Upper lobe of left lung (tissue), 6 donors: Measurements from ENCODE around the gene ZSWIM6. TPM values are rescaled to one million over a fixed set of nuclear protein-coding genes. Genes with fewer than 3 reads are reported as not detected.

Experiments
- ATAC-seq, 2 donors: fragments of 200-7000 bp; cut with Tn5 transposase; one replicate each; pipeline ENCODE4 v1.9.1; 2022; ENCODE audit warnings: mild to moderate bottlenecking in 2 of 2, moderate library complexity in 2 of 2; ENCODE audit not compliant: low FRiP score in 2 of 2
- DNase-seq, 2 donors: peaks; one replicate each; pipeline ENCODE4 v3.0.0-alpha.2; 2019 to 2020
- H3K27ac ChIP-seq, 4 donors: fragments of 200-600 bp; sonication (generic); one replicate each; pipeline ENCODE4 v1.5.1; 2016 to 2019
- H3K27me3 ChIP-seq, 4 donors: fragments of 200-600 bp; sonication (generic); one replicate each; pipeline ENCODE4 v1.5.1; 2017 to 2019
- H3K36me3 ChIP-seq, 4 donors: fragments of 200-600 bp; sonication (generic); one replicate each; pipeline ENCODE4 v1.5.1; 2016 to 2019
- H3K4me1 ChIP-seq, 4 donors: fragments of 200-600 bp; sonication (generic); one replicate each; pipeline ENCODE4 v1.5.1; 2018 to 2019
- H3K4me3 ChIP-seq, 4 donors: fragments of 200-600 bp; sonication (generic); one replicate each; pipeline ENCODE4 v1.5.1; 2017 to 2019; ENCODE audit warnings: mild to moderate bottlenecking in 2 of 4, moderate library complexity in 1 of 4
- H3K9me3 ChIP-seq, 4 donors: fragments of 200-600 bp; sonication (generic); one replicate each; pipeline ENCODE4 v1.5.1; 2018 to 2019
- CTCF ChIP-seq, 6 experiments: fragments of 450-650 bp in 4 of 6; fragments of 200-600 bp in 2 of 6; sonication (generic) in 2 of 6; IDR thresholded peaks; one replicate each; pipeline ENCODE4 v1.5.1; 2016 to 2019; ENCODE audit warnings: antibody characterized with exemption in 6 of 6
- EP300 ChIP-seq, 4 donors: sonication (generic); formaldehyde crosslinking; IDR thresholded peaks; one replicate each; pipeline ENCODE4 v1.5.1; 2017; ENCODE audit warnings: antibody characterized with exemption in 4 of 4, control low read depth in 2 of 4
- POLR2A ChIP-seq, 4 donors: fragments of 450-650 bp; IDR thresholded peaks; one replicate each; pipeline ENCODE4 v1.5.1; 2016 to 2017; ENCODE audit warnings: antibody characterized with exemption in 4 of 4, mild to moderate bottlenecking in 2 of 4
- POLR2AphosphoS5 ChIP-seq, 2 donors: sonication (generic); formaldehyde crosslinking; IDR thresholded peaks; one replicate each; pipeline ENCODE4 v1.5.1; 2017; ENCODE audit warnings: antibody characterized with exemption in 2 of 2
- WGBS, 2 donors: methylation state at CpG; one replicate each; pipeline ENCODE4 v1.1.5; 2017 to 2018; 5-methylcytosine and 5-hydroxymethylcytosine counted together
- total RNA-seq, 6 donors: library from RNA; depleted of rRNA in 4 of 6; stranded (reverse); fragments of >200 nt in 4 of 6; gene quantifications; one replicate each; pipeline versions ENCODE4 v1.1.0 to v1.2.1, GENCODE V29; 2016 to 2021
- donor health status: DM: no; HTN: no; CAD: no; lungs with moderate emphysema.
- donor health status: DM: no; HTN: yes; CAD: no; lungs with severe emphysema.

ZSWIM6 gene
- total RNA-seq, 6 donors from 2014 or later = 10.5 to 22.3 (median 15.7) TPM

DNA sequence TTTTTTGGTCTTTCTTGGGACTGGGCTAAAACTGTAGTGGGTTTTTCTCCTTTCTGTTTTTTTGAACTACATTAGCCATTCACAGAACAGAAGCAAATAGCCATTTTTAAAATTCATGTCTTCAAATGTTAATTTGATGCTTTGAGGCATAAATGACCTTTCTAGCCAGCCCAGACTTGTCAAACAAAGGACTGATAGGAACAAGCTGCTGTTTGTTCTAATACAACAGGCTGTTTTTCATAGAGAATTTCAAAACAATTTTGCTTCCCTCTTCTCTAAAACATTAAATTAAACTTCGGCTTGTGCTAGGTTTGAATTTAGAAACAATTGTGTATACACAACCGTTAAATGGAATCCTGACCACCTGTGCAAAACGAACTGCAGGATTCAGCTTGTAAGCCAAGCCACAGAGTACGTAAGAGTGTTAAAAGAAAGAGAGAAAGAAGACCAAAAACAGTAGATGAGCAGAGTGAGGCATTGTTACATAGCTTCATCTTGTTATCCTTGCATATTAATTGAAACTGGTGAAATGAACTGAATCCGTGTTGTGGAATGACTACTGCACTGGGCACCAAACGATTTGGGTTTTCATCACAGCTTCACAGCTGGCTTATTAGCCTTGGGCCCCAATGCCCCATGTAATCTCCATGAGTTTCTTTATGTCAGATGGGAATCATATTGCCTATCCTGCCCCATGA lies 100.0 kb downstream of the ZSWIM6 start:
- ATAC-seq (no peak), DNase-seq (no peak)
- TF ChIP-seq POLR2AphosphoS5 (IDR thresholded peaks at IDR 0.05) (no peak), POLR2A (IDR thresholded peaks at IDR 0.05) (no peak), CTCF (IDR thresholded peaks at IDR 0.05) (no peak), EP300 (IDR thresholded peaks at IDR 0.05) (no peak)
- no peaks in the 10 kb centered on the region for H3K36me3 ChIP-seq
- H3K9me3 ChIP-seq = no peaks in the 10 kb centered on the region
- no peaks in the 10 kb centered on the region for H3K27me3 ChIP-seq
- H3K4me1 ChIP-seq = peaks cover 0 to 18% (median 5%) of the 10 kb centered on the region in 4 donors
- H3K27ac ChIP-seq = no peak overlapping the region
- no peak overlapping the region for H3K4me3 ChIP-seq
- 56 to 73% methylated on average over 6 of the region's 6 CpGs for WGBS, 2 donors

DNA sequence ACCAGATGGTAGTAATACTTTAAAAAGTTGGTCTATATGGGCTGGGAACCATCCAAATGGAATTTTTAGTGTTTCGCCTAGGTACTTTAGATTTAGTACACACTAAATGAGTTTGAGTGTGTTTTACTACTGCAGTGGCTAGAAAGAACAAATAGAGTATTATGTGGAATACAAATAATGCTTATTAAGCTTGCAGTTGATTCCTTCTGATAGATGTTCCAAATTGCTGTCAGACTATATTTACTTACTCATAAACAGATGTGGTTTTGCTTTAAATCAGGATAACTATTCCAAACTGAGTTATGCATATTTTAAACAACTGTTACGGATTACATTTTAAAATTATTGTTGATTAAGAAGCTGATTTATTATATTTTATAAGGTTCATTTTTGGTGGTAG lies 103.3 kb downstream of the ZSWIM6 start:
- TF ChIP-seq CTCF (IDR thresholded peaks at IDR 0.05) = no peak
- no peak for TF ChIP-seq POLR2AphosphoS5 (IDR thresholded peaks at IDR 0.05)
- no peak for TF ChIP-seq EP300 (IDR thresholded peaks at IDR 0.05)
- no peak for TF ChIP-seq POLR2A (IDR thresholded peaks at IDR 0.05)
- peaks cover 0 to 14% (median 3%) of the 10 kb centered on the region in 4 donors for H3K4me1 ChIP-seq
- no peaks in the 10 kb centered on the region for H3K36me3 ChIP-seq
- ATAC-seq (no peak), DNase-seq (no peak)
- H3K9me3 ChIP-seq = no peaks in the 10 kb centered on the region
- H3K27ac ChIP-seq = no peak overlapping the region
- WGBS, 2 donors = 74 to 85% methylated on average over 2 of the region's 2 CpGs
- no peaks in the 10 kb centered on the region for H3K27me3 ChIP-seq
- H3K4me3 ChIP-seq = no peak overlapping the region

DNA sequence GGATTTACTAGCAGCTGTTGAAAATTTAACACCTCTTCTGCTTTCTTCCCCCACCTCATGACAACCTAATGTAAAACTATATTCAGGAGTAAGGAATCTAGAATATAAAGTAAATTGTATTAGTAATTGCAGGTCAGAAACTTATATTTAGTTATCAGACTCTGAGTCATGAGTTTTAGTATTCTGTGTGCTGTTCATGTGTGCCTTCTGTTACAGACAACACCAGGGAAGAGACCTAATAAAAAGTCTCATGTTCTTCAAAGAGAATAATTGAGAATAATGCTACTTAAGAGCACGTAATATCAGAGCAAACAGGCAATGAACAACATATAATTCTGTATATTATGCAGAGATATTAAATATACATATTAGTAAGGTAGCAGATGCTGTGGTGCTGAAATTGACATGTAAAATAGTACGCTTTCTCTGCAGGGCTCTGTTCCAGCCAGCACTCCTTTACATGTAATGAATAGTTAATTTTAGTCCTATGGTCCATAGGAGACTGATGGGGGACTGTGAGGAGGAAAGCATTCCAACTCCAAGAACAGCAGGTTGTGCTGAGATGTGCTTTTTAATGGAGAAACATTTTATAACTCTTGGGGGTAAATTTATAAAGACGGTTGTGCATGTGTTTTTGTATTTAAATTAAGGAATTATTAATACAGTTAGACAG lies 106.4 kb downstream of the ZSWIM6 start:
- TF ChIP-seq POLR2A (IDR thresholded peaks at IDR 0.05) (no peak), POLR2AphosphoS5 (IDR thresholded peaks at IDR 0.05) (no peak), CTCF (IDR thresholded peaks at IDR 0.05) (no peak), EP300 (IDR thresholded peaks at IDR 0.05) (no peak)
- H3K4me1 ChIP-seq = peaks cover 0 to 4% (median 0%) of the 10 kb centered on the region in 4 donors
- peaks cover 0 to 21% (median 14%) of the 10 kb centered on the region in 4 donors for H3K9me3 ChIP-seq
- H3K36me3 ChIP-seq = no peaks in the 10 kb centered on the region
- H3K4me3 ChIP-seq = no peak overlapping the region
- DNase-seq = no peak
- H3K27me3 ChIP-seq = no peaks in the 10 kb centered on the region
- H3K27ac ChIP-seq = no peak overlapping the region
- 92 to 93% methylated on average over 3 of the region's 3 CpGs for WGBS, 2 donors
- ATAC-seq = no peak

DNA sequence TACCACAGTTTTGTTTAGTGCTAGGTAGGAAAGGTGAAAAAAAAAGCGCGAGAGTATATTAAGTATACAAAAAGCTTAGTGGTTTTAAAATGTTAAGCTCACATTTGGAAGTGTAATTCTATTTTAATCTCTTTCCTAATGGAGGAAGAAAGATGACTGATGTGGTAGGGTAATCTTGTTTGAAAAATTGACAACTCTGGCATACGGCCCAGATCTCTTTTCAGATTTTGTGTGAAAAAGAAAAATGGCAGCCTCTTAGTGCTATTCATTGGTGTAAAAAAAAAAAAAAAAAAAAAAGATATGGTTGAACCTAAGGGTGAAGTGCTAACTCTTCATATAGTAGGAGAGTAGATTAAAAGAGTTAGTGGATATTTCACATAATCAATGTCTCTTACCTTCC lies 108.0 kb downstream of the ZSWIM6 start:
- ATAC-seq = no peak
- DNase-seq = no peak
- 81 to 83% methylated on average over 3 of the region's 3 CpGs for WGBS, 2 donors

More for the DNA sequence above, 108.0 kb downstream of the ZSWIM6 start:
- Histone ChIP-seq H3K36me3 (no peaks in the 10 kb centered on the region), H3K27ac (no peak overlapping the region), H3K4me3 (no peak overlapping the region), H3K4me1 (peaks cover 0 to 4% (median 0%) of the 10 kb centered on the region in 4 donors), H3K27me3 (no peaks in the 10 kb centered on the region), H3K9me3 (peaks cover 0 to 21% (median 14%) of the 10 kb centered on the region in 4 donors)
- TF ChIP-seq CTCF (IDR thresholded peaks at IDR 0.05) (no peak), POLR2AphosphoS5 (IDR thresholded peaks at IDR 0.05) (no peak), EP300 (IDR thresholded peaks at IDR 0.05) (no peak), POLR2A (IDR thresholded peaks at IDR 0.05) (no peak)
